Smooth muscle cell (in vitro differentiated cells): ENCODE results near the gene ZFP91. TPM values are rescaled to one million over a fixed set of nuclear protein-coding genes. Genes with fewer than 3 reads are reported as not detected.

Source experiments
- DNase-seq: peaks from one replicate; lab custom pipeline; 2025; ENCODE audit not compliant: unreplicated experiment; lab: John Stamatoyannopoulos, UW
- H2AFZ ChIP-seq: fragments of 200-600 bp; sonication (generic); 2 replicates; pipeline ENCODE4 v1.6.0; 2016; ENCODE audit warnings: antibody characterized with exemption, low read depth, mild to moderate bottlenecking
- H3F3A ChIP-seq: fragments of 200-600 bp; sonication (generic); 2 replicates; pipeline ENCODE4 v1.6.0; 2017; ENCODE audit warnings: antibody characterized with exemption, low read depth
- H3K27ac ChIP-seq: fragments of 200-600 bp; sonication (generic); 2 replicates; pipeline ENCODE4 v1.5.1; 2016; ENCODE audit warnings: low read depth, mild to moderate bottlenecking
- H3K27me3 ChIP-seq: fragments of 200-600 bp; sonication (generic); 2 replicates; pipeline ENCODE4 v1.6.1; 2016; ENCODE audit warnings: low read depth, mild to moderate bottlenecking
- H3K36me3 ChIP-seq: fragments of 200-600 bp; sonication (generic); 2 replicates; pipeline ENCODE4 v1.5.1; 2016; ENCODE audit warnings: low read depth
- H3K4me1 ChIP-seq: fragments of 200-600 bp; sonication (generic); 2 replicates; pipeline ENCODE4 v1.5.1; 2016; ENCODE audit warnings: low read depth
- H3K4me2 ChIP-seq: fragments of 200-600 bp; sonication (generic); 2 replicates; pipeline ENCODE4 v1.6.0; 2016; ENCODE audit warnings: mild to moderate bottlenecking
- H3K4me3 ChIP-seq: fragments of 200-600 bp; sonication (generic); 2 replicates; pipeline ENCODE4 v1.5.1; 2016; ENCODE audit warnings: mild to moderate bottlenecking
- H3K79me2 ChIP-seq: fragments of 200-600 bp; sonication (generic); 2 replicates; pipeline ENCODE4 v1.6.0; 2016; ENCODE audit warnings: low read depth, mild to moderate bottlenecking
- H3K9ac ChIP-seq: fragments of 200-600 bp; sonication (generic); 2 replicates; pipeline ENCODE4 v1.6.0; 2016; ENCODE audit warnings: low read depth
- H3K9me3 ChIP-seq: fragments of 200-600 bp; sonication (generic); replicated peaks from 2 replicates; pipeline ENCODE4 v1.5.1; 2016; ENCODE audit warnings: low read depth
- H4K20me1 ChIP-seq: fragments of 200-600 bp; sonication (generic); 2 replicates; pipeline ENCODE4 v1.6.0; 2016; ENCODE audit warnings: low read depth
- WGBS: methylation state at CpG from one replicate; pipeline ENCODE4 v1.1.7; 2016; ENCODE audit warnings: low lambda C conversion rate; 5-methylcytosine and 5-hydroxymethylcytosine counted together
- polyA plus RNA-seq: library from polyadenylated mRNA; unstranded; fragments of >200 nt; fragmentation: Nextera tagmentation; extraction: Ambion mirVana; gene quantifications from 2 replicates; pipeline ENCODE4 v1.2.1, GENCODE V29; 2016
- total RNA-seq: library from RNA; depleted of rRNA; stranded (reverse); fragments of >200 nt; gene quantifications from 2 replicates; pipeline ENCODE4 v1.2.3, GENCODE V29; 2014
- TF ChIP-seq, protein P1 (sequence below): fragments of 200-600 bp; sonication (generic); IDR thresholded peaks from 2 replicates; pipeline ENCODE4 v1.5.1; 2017; ENCODE audit warnings: borderline replicate concordance, mild to moderate bottlenecking, antibody characterized with exemption; ENCODE audit not compliant: insufficient read depth, poor library complexity, severe bottlenecking

Gene ZFP91
- total and polyA plus RNA-seq, 2 experiments from 2014 or later = 14.5 to 47.4 TPM

DNA sequence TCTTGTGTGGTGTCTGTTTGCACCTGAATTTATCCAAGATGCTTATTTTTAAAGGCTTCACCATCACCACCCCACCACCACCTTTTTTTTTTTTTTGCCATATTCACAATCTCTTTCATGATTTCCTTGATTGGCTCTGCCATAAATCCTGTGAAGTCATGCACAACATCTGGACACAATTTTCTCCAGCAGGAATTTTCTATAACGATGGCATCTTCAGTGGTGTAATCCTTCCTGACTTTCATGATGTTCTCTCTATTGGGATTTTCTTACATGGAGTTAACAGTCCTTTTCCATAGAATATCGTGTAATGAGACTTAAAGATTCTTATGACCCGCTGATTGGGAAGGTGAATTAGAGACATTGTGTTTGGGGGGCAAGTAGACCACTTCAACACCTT lies 17.8 kb downstream of the ZFP91 start:
- H2AFZ ChIP-seq = no peak overlapping the region
- no peak overlapping the region for H3K9ac ChIP-seq
- H3K36me3 ChIP-seq = no peaks in the 10 kb centered on the region
- 81% methylated on average over 3 of the region's 3 CpGs for WGBS
- DNase-seq = no peak
- H3K4me2 ChIP-seq = no peak overlapping the region
- H3K27ac ChIP-seq = no peak overlapping the region
- no peaks in the 10 kb centered on the region for H3K4me1 ChIP-seq
- no peaks in the 10 kb centered on the region for H3K9me3 ChIP-seq
- no peaks in the 10 kb centered on the region for H3K27me3 ChIP-seq
- TF ChIP-seq, protein P1, sequence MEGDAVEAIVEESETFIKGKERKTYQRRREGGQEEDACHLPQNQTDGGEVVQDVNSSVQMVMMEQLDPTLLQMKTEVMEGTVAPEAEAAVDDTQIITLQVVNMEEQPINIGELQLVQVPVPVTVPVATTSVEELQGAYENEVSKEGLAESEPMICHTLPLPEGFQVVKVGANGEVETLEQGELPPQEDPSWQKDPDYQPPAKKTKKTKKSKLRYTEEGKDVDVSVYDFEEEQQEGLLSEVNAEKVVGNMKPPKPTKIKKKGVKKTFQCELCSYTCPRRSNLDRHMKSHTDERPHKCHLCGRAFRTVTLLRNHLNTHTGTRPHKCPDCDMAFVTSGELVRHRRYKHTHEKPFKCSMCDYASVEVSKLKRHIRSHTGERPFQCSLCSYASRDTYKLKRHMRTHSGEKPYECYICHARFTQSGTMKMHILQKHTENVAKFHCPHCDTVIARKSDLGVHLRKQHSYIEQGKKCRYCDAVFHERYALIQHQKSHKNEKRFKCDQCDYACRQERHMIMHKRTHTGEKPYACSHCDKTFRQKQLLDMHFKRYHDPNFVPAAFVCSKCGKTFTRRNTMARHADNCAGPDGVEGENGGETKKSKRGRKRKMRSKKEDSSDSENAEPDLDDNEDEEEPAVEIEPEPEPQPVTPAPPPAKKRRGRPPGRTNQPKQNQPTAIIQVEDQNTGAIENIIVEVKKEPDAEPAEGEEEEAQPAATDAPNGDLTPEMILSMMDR = no peak
- H3K79me2 ChIP-seq = peaks cover 88% of the 10 kb centered on the region
- peaks cover 88% of the 10 kb centered on the region for H4K20me1 ChIP-seq
- no peak overlapping the region for H3K4me3 ChIP-seq
- H3F3A ChIP-seq = no peaks in the 10 kb centered on the region

DNA sequence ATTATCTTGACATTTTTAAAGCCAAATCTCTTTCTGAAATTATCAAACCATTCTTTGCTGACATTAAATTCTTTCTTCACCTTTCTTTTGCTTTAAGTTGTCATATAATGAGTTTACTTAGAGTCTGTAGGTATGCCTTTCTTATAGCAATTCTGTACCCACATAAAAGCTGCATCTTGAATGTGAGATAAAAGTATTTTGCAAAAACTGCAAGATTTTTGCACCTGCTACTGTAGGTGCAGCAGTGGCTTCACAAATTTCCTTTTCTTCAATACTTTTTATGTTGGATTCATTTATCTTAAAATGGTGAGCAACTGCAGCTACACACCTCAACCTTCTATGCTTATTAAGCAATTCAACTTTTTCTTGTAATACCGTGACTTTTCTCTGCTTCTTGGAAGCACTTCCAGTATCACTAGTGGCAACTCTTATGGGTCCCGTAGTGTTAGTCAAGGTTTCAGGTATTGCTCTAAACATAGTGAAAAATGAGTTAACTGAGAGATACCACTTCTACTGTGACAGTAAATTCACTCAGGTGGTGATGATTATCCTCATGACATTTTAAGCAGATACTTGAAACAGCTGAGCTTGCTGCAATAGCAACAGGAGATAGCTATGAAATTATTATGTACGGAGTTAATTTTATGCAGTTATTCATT lies 18.8 kb downstream of the ZFP91 start:
- DNase-seq = no peak
- Histone ChIP-seq H3K27ac (no peak overlapping the region), H3F3A (no peaks in the 10 kb centered on the region), H3K79me2 (peaks cover 88% of the 10 kb centered on the region), H3K36me3 (no peaks in the 10 kb centered on the region), H2AFZ (no peak overlapping the region), H3K4me1 (no peaks in the 10 kb centered on the region), H3K4me3 (no peak overlapping the region), H4K20me1 (peaks cover 89% of the 10 kb centered on the region), H3K9ac (no peak overlapping the region), H3K4me2 (no peak overlapping the region), H3K9me3 (no peaks in the 10 kb centered on the region), H3K27me3 (no peaks in the 10 kb centered on the region)
- TF ChIP-seq, protein P1 = no peak
- WGBS = over 99% methylated on average over 3 of the region's 3 CpGs

DNA sequence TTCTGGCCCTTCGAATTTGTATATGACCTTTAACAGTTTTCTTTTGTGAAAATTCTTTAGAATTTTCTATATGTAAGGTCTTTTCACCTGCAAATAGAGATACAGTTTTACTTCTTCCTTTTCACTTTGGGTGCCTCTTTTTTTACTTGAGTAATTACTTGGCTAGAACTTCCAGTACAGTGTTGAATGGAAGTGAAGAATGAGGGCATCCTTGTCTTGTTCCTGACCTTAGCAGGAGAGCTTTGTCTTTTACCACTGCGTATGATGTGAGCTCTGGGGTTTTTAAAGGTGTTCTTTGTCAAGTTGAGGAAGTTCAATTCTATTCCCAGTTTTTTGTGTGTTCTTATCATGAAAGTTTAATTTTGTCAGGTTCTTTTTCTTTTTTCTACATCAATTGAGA lies 21.6 kb downstream of the ZFP91 start:
- DNase-seq = no peak
- peaks cover 96% of the 10 kb centered on the region for H4K20me1 ChIP-seq
- WGBS = 93% methylated on average over 2 of the region's 2 CpGs

More for the DNA sequence above, 21.6 kb downstream of the ZFP91 start:
- Histone ChIP-seq H3K27ac (no peak overlapping the region), H3K9me3 (no peaks in the 10 kb centered on the region), H3K36me3 (no peaks in the 10 kb centered on the region), H3K79me2 (peaks cover 90% of the 10 kb centered on the region), H3K9ac (no peak overlapping the region), H2AFZ (no peak overlapping the region), H3K4me3 (no peak overlapping the region), H3K4me1 (no peaks in the 10 kb centered on the region), H3K27me3 (no peaks in the 10 kb centered on the region), H3K4me2 (no peak overlapping the region), H3F3A (no peaks in the 10 kb centered on the region)
- TF ChIP-seq, protein P1 = no peak
